ENCODE data around the gene PTPRA.
A peak's percentile ranks its signal among the peaks of the same experiment; 100 is the strongest.
"Not testable (repeated sequence)": the region's sequence is repeated elsewhere in the genome, so short reads cannot be mapped to it uniquely, and the experiment has no call there.

The PTPRA gene

DNA sequence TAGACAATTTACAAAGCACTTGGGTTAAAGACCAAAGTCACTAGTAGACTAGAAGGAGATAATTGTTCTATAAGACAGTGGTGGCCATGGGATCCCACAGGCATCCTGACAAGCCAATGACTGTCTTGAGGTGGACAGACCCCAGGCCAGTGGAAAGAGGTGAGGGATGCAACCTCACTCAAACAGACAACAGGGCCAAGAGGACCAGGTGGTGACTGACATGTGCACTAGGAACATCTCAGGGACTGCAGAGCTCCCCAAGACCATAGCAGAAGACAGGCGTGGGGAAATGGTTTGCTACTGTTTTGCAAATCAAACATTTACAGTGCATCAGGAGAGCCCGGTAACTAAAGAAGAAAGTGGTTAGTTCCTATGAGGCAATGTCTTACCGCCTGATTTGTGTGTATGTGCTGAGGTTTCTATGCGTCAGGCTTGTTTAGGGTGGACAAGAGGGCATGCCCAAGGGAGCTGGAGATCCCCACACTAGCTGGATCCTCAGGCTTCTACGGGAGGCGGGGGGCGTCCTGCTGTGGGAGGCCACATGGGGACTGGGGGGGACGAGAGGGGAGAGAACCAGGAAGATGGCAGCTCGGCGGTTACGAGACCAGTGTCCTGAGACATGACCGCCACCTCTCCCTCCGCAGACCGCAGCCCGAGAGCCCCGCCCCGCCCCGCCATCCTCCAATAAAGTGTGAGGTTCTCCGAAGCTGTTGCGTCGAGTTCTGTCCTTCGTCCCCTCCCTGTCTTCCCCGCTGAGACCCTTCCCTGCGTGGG, 171.9 kb downstream of the PTPRA start:
- peak; percentile 37 for DNase-seq (ENCODE audit: low read depth)

DNA sequence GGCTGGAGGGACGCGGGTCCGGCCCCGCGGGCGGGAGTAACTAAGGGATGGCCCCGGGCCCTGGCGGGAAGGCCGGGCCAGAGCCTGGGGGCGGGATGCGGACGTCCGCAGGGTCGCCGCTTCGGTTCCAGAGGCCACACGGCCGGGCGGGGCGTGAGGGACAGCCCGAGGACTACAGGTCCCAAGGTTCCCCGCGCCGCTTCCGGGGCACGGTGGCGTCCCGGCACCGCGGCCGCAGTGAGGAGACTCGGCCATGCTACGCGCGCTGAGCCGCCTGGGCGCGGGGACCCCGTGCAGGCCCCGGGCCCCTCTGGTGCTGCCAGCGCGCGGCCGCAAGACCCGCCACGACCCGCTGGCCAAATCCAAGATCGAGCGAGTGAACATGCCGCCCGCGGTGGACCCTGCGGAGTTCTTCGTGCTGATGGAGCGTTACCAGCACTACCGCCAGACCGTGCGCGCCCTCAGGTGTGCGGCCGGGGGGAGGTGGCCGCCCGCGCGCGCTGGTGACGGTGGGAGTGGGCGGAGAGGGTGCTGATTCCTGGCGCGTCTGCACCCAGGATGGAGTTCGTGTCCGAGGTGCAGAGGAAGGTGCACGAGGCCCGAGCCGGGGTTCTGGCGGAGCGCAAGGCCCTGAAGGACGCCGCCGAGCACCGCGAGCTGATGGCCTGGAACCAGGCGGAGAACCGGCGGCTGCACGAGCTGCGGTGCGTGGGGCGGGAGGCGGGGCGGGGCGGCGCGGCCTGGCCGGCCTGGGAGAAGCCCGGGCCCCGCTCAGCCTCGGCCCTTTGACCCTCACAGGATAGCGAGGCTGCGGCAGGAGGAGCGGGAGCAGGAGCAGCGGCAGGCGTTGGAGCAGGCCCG, 172.8 kb downstream of the PTPRA start, which contains the start of gene MRPS26:
Gene MRPS26 (plus strand): TSS at position 237 of the 861 bp plus-strand sequence. CDS start 17 bp downstream, at position 254.
- DNase-seq (ENCODE audit: low read depth) = peak; percentile 75

GRCh38 chr20:3046677-3047462, 173.6 kb downstream of the PTPRA start:
- no peak for DNase-seq (ENCODE audit: low read depth)

DNA sequence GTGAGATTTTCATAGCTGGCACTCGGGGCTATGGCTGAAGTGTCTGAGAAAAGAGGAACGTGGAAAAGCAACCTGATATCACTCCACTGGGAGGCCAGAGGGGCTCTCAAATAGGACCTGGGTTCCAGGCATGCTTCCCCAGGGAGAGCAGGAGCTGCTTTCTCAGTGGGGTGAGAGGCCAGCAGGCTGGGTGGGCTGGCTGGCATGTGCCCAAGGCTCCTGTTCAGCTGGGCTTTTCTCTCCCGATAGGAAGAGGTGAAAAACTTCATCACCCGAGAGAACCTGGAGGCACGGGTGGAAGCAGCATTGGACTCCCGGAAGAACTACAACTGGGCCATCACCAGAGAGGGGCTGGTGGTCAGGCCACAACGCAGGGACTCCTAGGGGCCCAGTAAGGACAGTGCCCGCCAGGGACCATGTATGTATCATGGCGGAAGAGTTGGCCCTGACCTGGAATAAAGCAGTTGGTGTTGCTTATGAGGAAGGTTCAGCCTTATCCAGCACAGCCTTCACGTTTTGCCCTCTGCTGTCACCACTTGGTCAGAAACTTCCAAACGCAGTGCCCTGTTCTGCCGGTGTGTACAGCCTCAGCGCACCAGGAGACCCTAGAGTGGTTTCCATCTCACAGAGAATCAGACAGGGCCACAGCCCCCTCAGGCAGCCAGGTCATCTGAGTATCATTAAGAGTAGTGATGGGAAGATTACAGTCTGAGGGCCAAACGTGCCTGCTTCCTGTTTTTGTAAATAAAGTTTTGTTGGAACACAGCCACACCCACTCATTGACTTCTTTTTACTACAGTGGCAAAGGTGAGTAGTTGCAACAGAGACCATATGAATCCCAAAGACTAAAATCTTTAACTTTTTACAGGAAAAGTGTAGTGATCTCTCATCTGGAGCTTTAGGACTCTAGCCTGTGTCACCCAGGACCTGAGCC, 174.5 kb downstream of the PTPRA start:
- DNase-seq (ENCODE audit: low read depth) = no peak

- no peak for DNase-seq (ENCODE audit: low read depth)
These were observed 178.2 kb downstream of the PTPRA start for GRCh38 chr20:3051385-3052019.

DNA sequence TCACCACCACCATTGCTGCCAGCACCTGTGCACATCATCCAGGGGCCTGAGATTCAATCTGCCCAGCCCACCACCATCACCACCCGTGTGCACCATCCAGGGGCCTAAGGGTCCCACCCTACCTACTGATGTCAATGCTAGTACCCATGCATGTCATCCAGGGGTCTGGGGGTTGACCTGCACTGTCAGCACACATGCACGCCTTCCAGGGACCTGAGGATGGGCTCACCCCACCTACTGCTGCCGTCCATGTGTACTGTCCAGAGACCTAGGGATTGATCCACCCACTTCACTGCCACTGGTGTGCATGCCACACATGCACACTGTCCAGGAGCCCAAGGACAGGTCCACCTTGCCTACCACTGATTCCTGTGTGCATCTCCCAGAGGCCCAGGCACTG, 186.2 kb downstream of the PTPRA start:
- DNase-seq (ENCODE audit: low read depth) = no peak

DNA sequence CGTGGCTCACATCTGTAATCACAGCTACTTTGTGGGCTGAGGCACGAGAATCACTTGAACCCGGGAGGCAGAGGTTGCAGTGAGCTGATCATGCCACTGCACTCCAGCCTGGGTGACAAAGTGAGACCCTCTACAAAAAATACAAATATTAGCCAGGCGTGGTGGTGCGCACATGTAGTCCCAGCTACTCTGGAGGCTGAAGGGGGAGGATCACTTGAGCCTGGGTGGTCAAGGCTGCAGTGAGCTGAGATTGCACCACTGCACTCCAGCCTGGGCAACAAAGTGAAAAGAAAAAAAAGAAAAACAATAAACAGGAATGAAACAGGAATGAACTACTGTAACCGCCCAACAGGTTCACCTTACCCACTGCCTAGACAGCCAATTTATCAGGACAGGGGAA, 190.8 kb downstream of the PTPRA start:
- DNase-seq (ENCODE audit: low read depth) = not testable (repeated sequence)

DNA sequence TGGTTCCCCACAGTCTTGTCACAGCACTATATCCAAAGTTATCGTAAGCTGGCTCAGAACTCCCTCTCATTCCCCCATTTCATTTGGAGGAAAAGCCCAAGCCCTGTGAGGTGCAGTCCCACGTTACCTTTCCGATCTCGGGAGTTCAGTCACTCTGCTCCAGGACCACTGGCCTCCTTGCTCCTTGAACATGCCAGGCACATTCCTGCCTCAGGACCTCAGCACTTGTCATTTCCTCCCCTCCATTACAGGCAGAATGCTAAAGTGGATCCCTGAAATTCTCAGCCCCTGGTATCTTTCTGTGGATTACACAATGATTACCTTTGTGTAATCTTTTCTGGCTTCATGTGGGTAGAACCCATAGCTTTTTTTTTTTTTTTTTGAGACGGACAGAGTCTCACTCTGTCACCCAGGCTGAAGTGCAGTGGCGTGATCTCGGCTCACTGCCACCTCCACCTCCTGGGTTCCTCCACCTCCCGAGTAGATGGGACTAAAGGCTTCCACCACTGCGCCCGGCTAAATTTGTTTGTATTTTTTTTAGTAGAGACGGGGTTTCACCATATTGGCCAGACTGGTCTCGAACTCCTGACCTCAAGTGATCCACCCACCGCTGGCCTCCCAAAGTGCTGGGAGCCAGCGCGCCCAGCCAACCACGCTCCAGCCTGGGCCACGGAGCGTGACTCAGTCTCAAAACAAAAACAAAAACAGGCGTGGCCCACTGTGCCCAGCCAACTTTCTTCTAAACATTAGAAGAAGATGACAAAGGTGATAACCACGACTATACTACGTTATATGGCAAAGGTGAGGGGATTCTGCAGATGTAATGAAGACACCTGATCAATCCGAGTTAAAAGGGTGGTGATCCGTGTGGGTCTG, 194.1 kb downstream of the PTPRA start:
- DNase-seq (ENCODE audit: low read depth) = no peak

DNA sequence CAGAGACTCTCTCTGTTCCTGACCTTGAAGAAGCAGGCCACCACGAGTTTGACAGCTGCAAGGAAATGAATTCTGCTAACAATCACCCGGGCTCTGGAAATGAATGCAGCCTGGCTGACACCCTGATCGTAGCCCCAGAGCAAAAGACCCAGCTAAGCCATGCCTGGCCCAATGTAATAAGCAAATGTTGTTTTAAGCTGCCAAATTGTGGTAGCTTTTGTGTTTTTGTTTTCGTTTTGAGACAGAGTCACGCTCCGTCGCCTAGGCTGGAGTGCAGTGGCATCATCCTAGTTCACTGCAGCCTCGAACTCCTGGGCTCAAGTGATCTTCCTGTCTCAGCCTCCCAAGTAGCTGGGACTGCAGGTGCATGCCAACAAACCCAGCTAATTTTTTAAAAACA, 194.8 kb downstream of the PTPRA start:
- DNase-seq (ENCODE audit: low read depth) = no peak

DNA sequence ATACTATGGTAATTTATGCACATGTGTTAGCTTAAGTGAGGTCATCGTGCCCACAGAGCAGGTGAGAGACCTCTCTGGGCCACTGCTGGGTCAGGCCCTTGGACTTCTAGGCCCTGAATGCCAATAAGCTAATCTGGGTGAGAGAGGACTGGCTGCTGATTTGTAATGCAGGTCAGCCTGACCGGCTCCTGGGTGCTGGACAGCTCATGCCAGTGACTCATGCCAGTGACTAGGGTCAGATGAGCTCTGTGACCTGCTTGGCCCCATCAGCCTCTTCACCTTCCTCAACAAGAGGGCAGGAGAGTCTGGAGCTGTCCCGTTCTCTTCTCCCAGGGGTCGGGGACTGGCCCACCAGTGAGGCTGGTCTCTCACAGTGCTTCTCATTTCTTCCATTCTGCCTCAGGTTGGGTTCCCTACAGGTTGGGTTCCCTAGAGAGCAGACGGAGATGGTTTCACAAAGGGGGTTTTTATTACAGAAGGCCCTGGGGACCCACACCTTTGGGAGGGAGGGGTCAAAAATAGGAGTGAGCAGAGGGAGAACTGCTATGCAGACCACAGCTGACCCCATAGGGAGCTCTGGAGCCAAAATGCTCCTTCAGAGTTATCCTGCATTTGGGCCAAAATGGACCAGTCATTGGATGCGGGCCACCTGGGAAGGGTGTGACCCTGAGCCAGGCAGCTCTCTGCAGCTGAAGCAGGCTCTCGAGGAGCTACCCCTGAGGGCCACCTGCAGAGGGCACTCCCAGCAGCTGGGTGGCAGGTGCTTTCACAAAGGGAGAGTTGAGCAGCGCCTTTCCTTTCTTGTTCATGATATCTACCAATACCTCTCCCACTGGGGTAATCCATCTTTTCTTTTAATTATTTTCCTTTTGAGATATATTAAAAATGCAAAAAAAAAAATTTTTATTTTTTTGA, 196.0 kb downstream of the PTPRA start:
- DNase-seq (ENCODE audit: low read depth) = peak; percentile 10

DNA sequence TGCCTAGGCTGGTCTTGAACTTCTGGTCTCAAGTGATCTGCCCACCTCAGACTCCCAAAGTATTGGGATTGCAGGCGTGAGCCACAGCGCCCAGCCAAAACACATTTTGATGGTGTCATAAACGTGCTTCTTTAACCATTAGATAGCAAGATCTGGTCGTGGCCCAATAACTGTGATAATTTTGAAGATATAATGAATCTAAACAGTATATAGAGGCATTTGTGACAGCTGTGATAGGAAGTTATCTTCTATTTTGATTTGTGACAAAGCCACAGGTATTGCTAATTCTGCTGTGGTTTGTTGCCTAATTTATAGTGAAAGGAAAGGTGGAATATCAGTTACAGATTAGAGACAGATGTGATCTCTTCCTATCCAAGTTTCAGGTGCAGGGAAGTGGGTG, 197.4 kb downstream of the PTPRA start:
- no peak for DNase-seq (ENCODE audit: low read depth)

GRCh38 chr20:3071266-3071609, 198.0 kb downstream of the PTPRA start:
- no peak for DNase-seq (ENCODE audit: low read depth)

GRCh38 chr20:3071610-3072529, 198.6 kb downstream of the PTPRA start, which contains the start of gene OXT:
Gene OXT (plus strand): TSS chr20:3071620. CDS start chr20:3071656, 36 bp downstream.
- no peak for DNase-seq (ENCODE audit: low read depth)

- no peak for DNase-seq (ENCODE audit: low read depth)
These were observed 199.4 kb downstream of the PTPRA start for GRCh38 chr20:3072530-3073250.

- DNase-seq (ENCODE audit: low read depth) = not testable (repeated sequence)
These were observed 200.0 kb downstream of the PTPRA start for GRCh38 chr20:3073251-3073643.

DNA sequence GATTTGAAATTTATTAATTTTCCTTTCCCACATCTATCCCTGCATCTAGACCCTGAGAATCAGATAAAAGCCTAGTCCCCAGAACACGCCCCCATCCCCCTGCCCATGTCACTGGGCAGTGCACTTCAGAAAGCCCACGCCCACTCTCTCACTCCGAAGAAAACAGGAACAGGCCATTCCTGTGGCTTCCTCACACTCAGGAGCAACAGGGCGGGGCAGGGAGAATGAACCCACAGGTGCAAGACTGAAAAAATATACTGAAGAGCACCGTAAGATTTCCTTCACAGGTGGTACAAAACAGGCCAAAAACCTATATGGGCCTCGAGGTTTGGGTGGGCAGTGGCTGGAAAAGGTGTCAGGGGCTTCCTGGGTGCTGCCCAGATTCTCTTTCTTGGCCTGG, 201.5 kb downstream of the PTPRA start:
- no peak for DNase-seq (ENCODE audit: low read depth)

DNA sequence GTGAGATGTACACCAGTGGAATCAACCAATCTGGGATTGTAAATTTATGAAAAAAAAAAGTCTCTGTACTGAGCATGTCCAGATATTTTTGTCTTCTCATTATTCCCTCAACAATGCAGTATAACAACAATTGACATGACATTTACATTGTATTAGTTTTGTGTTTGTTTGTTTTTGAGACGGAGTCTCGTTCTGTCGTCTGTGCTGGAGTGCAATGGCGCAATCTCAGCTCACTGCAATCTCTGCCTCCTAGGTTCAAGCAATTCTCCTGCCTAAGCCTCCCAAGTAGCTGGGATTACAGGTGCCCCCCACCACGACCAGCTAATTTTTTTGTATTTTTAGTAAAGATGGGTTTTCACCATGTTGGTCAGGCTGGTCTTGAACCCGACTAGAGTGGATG, 202.0 kb downstream of the PTPRA start:
- not testable (repeated sequence) for DNase-seq (ENCODE audit: low read depth)
